DMS153 (cell line): Measurements from ENCODE around the gene DOHH.
A peak's percentile ranks its signal among the peaks of the same experiment; 100 is the strongest.

ENCODE experiments used
- DNase-seq: peaks from one replicate; lab custom pipeline; 2025; lab: John Stamatoyannopoulos, UW

Gene DOHH

GRCh38 chr19:3500429-3501101 lies at the start of gene DOHH:
Gene DOHH, minus strand, starts transcription at chr19:3500674. Its CDS starts 3,860 bp downstream, at chr19:3496814.
- peak; percentile 94 for DNase-seq

- DNase-seq: no peak
Measured at GRCh38 chr19:3549816-3550215, 49.3 kb upstream of the DOHH start.

GRCh38 chr19:3548606-3549005 lies 48.1 kb upstream of the DOHH start:
- no peak for DNase-seq

- no peak for DNase-seq
Measured at GRCh38 chr19:3547767-3548282, 47.4 kb upstream of the DOHH start.

GRCh38 chr19:3547301-3547731 lies 46.8 kb upstream of the DOHH start:
- DNase-seq: no peak

GRCh38 chr19:3546119-3546518 lies 45.6 kb upstream of the DOHH start:
- no peak for DNase-seq

GRCh38 chr19:3545669-3546034 lies 45.2 kb upstream of the DOHH start:
- no peak for DNase-seq

GRCh38 chr19:3544742-3545668 lies 44.5 kb upstream of the DOHH start:
- no peak for DNase-seq

GRCh38 chr19:3544058-3544376 lies 43.5 kb upstream of the DOHH start:
- no peak for DNase-seq

GRCh38 chr19:3543150-3544057 lies 42.9 kb upstream of the DOHH start:
- DNase-seq: no peak

- DNase-seq: no peak
Measured at GRCh38 chr19:3539756-3540118, 39.3 kb upstream of the DOHH start.

GRCh38 chr19:3538965-3539755 lies 38.7 kb upstream of the DOHH start, which contains the start of gene TEKTIP1:
Gene TEKTIP1, plus strand, starts transcription at chr19:3539174. Its CDS starts 4 bp downstream, at chr19:3539178.
- no peak for DNase-seq

GRCh38 chr19:3538258-3538929 lies 37.9 kb upstream of the DOHH start:
- no peak for DNase-seq

GRCh38 chr19:3537438-3538240 lies 37.2 kb upstream of the DOHH start:
- no peak for DNase-seq

GRCh38 chr19:3537101-3537437 lies 36.6 kb upstream of the DOHH start:
- DNase-seq: no peak

- no peak for DNase-seq
Measured at GRCh38 chr19:3536429-3537100, 36.1 kb upstream of the DOHH start.

GRCh38 chr19:3535981-3536380 lies 35.5 kb upstream of the DOHH start:
- DNase-seq: no peak

GRCh38 chr19:3535563-3535965 lies 35.1 kb upstream of the DOHH start:
- DNase-seq: no peak

- DNase-seq: no peak
Measured at GRCh38 chr19:3535235-3535535, 34.7 kb upstream of the DOHH start.
